Fibroblast of lung (primary cell): Measurements from ENCODE around the gene PIF1.
"Not testable (repeated sequence)": the region's sequence is repeated elsewhere in the genome, so short reads cannot be mapped to it uniquely, and the experiment has no call there.

Experiments used
- CTCF ChIP-seq, 2 donors: IDR thresholded peaks in 1 of 2; conservative IDR thresholded peaks in 1 of 2; 1 replicate in 1 of 2; 2 replicates in 1 of 2; pipeline ENCODE4 v1.5.1; 2011 to 2012; ENCODE audit warnings: low read length in 2 of 2, control low read depth in 1 of 2, inconsistent platforms in 1 of 2, low read depth in 1 of 2, mild to moderate bottlenecking in 1 of 2
- EZH2 ChIP-seq: IDR thresholded peaks from 2 replicates; pipeline ENCODE4 v1.5.1; 2012; ENCODE audit warnings: low read length, control low read depth, mild to moderate bottlenecking; ENCODE audit errors: missing control alignments

GRCh38 chr15:64795921-64796320 is 29.5 kb downstream of the PIF1 start:
- TF ChIP-seq CTCF (conservative IDR thresholded peaks at IDR 0.05 in 1 of 2, IDR thresholded peaks at IDR 0.05 in 1 of 2; ENCODE audit: low read depth in 1 of 2, low read length in 2 of 2); EZH2: not testable (repeated sequence)
